PFSK-1 (cell line): Measurements from ENCODE around the gene UBXN7.

ENCODE experiments used
- POLR2AphosphoS5 ChIP-seq: IDR thresholded peaks from 2 replicates; pipeline ENCODE4 v1.6.1; 2012; ENCODE audit warnings: low read depth, mild to moderate bottlenecking, control low read depth, low read length, moderate library complexity
- TF ChIP-seq, protein P1 (sequence below), 2 experiments: IDR thresholded peaks; 2 replicates each; pipeline versions ENCODE4 v1.6.1 to v1.8.0; 2011 to 2012; ENCODE audit warnings: low read depth in 2 of 2, low read length in 2 of 2, control low read depth in 1 of 2, inconsistent platforms in 1 of 2, mild to moderate bottlenecking in 1 of 2, moderate library complexity in 1 of 2; ENCODE audit not compliant: insufficient read depth in 1 of 2

DNA sequence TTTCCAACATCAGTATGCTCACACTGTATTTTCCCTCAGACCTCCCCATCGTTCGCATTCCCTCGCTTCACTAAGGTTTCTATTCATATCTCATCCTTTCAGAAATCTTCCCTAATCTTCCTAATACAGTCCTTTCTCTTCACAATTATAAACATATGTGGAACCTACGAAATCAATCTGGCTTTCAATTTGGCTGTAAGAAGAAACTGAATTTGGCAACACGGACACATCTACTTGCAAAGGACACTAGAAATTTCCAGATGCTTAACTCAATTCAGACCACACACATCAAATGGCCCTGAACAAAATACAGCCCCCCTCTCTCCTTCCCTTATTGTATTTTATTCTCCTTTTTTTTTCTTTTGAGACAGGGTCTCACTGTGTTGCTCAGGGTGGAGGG is 54.9 kb downstream of the UBXN7 start:
- TF ChIP-seq, protein P1, sequence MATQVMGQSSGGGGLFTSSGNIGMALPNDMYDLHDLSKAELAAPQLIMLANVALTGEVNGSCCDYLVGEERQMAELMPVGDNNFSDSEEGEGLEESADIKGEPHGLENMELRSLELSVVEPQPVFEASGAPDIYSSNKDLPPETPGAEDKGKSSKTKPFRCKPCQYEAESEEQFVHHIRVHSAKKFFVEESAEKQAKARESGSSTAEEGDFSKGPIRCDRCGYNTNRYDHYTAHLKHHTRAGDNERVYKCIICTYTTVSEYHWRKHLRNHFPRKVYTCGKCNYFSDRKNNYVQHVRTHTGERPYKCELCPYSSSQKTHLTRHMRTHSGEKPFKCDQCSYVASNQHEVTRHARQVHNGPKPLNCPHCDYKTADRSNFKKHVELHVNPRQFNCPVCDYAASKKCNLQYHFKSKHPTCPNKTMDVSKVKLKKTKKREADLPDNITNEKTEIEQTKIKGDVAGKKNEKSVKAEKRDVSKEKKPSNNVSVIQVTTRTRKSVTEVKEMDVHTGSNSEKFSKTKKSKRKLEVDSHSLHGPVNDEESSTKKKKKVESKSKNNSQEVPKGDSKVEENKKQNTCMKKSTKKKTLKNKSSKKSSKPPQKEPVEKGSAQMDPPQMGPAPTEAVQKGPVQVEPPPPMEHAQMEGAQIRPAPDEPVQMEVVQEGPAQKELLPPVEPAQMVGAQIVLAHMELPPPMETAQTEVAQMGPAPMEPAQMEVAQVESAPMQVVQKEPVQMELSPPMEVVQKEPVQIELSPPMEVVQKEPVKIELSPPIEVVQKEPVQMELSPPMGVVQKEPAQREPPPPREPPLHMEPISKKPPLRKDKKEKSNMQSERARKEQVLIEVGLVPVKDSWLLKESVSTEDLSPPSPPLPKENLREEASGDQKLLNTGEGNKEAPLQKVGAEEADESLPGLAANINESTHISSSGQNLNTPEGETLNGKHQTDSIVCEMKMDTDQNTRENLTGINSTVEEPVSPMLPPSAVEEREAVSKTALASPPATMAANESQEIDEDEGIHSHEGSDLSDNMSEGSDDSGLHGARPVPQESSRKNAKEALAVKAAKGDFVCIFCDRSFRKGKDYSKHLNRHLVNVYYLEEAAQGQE (IDR thresholded peaks at IDR 0.05; ENCODE audit: insufficient read depth in 1 of 2, low read depth in 2 of 2, low read length in 2 of 2): no peak
- TF ChIP-seq POLR2AphosphoS5: no peak
